Natural killer cell (primary cell): ENCODE measurements around the gene SLC25A24. TPM values are rescaled to one million over a fixed set of nuclear protein-coding genes. Genes with fewer than 3 reads are reported as not detected.
"Not testable (repeated sequence)": the region's sequence is repeated elsewhere in the genome, so short reads cannot be mapped to it uniquely, and the experiment has no call there.

Source experiments
- ATAC-seq, 3 donors: fragments of 150-1000 bp in 2 of 3; fragments of 200-7000 bp in 1 of 3; cut with Tn5 transposase; 1 replicate in 1 of 3; 2 replicates in 2 of 3; pipeline ENCODE4 v1.10.0; 2021; ENCODE audit warnings: mild to moderate bottlenecking in 2 of 3, moderate library complexity in 2 of 3
- DNase-seq, 2 donors: peaks; one replicate each; pipeline versions ENCODE4 v3.0.0 to v3.0.0-alpha.2; 2013 to 2021; ENCODE audit warnings: mixed read lengths in 1 of 2
- H3K27ac ChIP-seq: one replicate; pipeline ENCODE4 v1.5.1; 2013; ENCODE audit warnings: mild to moderate bottlenecking, low read length
- H3K27me3 ChIP-seq: one replicate; pipeline ENCODE4 v1.6.1; 2013; ENCODE audit warnings: low read length; ENCODE audit not compliant: control insufficient read depth, insufficient read depth
- H3K36me3 ChIP-seq: one replicate; pipeline ENCODE4 v1.6.1; 2013; ENCODE audit warnings: low read length; ENCODE audit not compliant: control insufficient read depth, insufficient read depth
- H3K4me1 ChIP-seq: one replicate; pipeline ENCODE4 v1.6.1; 2013; ENCODE audit warnings: low read length; ENCODE audit not compliant: control insufficient read depth, insufficient read depth
- H3K4me3 ChIP-seq: one replicate; pipeline ENCODE4 v1.5.1; 2013; ENCODE audit warnings: low read length
- H3K9me3 ChIP-seq: one replicate; pipeline ENCODE4 v1.6.1; 2013; ENCODE audit warnings: low read length; ENCODE audit not compliant: control insufficient read depth, insufficient read depth
- H3K27ac Mint-ChIP-seq, 2 donors: one replicate each; pipeline ENCODE4 v1.8.0; 2022; ENCODE audit warnings: mild to moderate bottlenecking in 2 of 2, mixed read lengths in 2 of 2, moderate library complexity in 1 of 2
- H3K27me3 Mint-ChIP-seq, 2 donors: one replicate each; pipeline ENCODE4 v1.8.0; 2022; ENCODE audit warnings: low read depth in 2 of 2, mixed read lengths in 2 of 2
- H3K36me3 Mint-ChIP-seq: one replicate; pipeline ENCODE4 v1.8.0; 2022; ENCODE audit warnings: mixed read lengths
- H3K4me1 Mint-ChIP-seq, 2 donors: one replicate each; pipeline ENCODE4 v1.8.0; 2022; ENCODE audit warnings: mixed read lengths in 2 of 2
- H3K4me3 Mint-ChIP-seq: one replicate; pipeline ENCODE4 v1.8.0; 2022; ENCODE audit warnings: mild to moderate bottlenecking, moderate library complexity, mixed read lengths
- H3K9me3 Mint-ChIP-seq, 2 donors: one replicate each; pipeline ENCODE4 v1.8.0; 2022; ENCODE audit warnings: mixed read lengths in 2 of 2
- WGBS: methylation state at CpG from one replicate; pipeline ENCODE4 v1.1.7; 2013; ENCODE audit warnings: missing lambda C conversion rate; ENCODE audit not compliant: insufficient coverage; 5-methylcytosine and 5-hydroxymethylcytosine counted together
- intact Hi-C: fragments of 100-400 bp; cut with micrococcal nuclease; formaldehyde crosslinking; loops from one replicate; pipeline ENCODE4 v1.14.2; 2022
- total RNA-seq, 4 donors: library from RNA; stranded (reverse); fragments of 120-200 nt in 1 of 4; gene quantifications; one replicate each; pipeline versions ENCODE4 v1.2.3 to v1.2.4, GENCODE V29; 2013 to 2022
- TF ChIP-seq, protein P1 (sequence below): fragments of 200-600 bp; IDR thresholded peaks from one replicate; pipeline ENCODE4 v1.8.0; 2022; ENCODE audit warnings: antibody characterized with exemption

Gene SLC25A24
- total RNA-seq, 3 donors from 2014 or later (not counting 1 experiment from before 2014, with no cell fraction given): 7.6 to 11.5 (median 11.3) TPM

DNA sequence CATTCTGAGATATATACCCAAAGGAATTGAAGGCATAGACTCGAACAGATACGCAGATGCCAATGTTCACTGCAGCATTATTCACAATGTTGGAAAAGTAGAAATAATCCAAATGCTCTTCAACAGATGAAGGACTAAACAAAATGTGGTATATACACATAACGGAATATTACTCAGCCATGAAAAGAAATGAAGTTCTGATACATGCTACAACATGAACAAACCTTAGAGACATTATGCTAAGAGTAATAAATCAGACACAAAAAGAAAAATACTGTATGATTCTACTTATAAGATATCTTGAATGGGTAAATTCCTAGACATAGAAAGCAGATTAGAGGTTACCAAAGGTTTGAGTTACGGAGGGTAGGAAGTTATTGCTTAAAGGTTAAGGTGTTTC lies 57.9 kb downstream of the SLC25A24 start:
- TF ChIP-seq, protein P1, sequence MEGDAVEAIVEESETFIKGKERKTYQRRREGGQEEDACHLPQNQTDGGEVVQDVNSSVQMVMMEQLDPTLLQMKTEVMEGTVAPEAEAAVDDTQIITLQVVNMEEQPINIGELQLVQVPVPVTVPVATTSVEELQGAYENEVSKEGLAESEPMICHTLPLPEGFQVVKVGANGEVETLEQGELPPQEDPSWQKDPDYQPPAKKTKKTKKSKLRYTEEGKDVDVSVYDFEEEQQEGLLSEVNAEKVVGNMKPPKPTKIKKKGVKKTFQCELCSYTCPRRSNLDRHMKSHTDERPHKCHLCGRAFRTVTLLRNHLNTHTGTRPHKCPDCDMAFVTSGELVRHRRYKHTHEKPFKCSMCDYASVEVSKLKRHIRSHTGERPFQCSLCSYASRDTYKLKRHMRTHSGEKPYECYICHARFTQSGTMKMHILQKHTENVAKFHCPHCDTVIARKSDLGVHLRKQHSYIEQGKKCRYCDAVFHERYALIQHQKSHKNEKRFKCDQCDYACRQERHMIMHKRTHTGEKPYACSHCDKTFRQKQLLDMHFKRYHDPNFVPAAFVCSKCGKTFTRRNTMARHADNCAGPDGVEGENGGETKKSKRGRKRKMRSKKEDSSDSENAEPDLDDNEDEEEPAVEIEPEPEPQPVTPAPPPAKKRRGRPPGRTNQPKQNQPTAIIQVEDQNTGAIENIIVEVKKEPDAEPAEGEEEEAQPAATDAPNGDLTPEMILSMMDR: no peak

DNA sequence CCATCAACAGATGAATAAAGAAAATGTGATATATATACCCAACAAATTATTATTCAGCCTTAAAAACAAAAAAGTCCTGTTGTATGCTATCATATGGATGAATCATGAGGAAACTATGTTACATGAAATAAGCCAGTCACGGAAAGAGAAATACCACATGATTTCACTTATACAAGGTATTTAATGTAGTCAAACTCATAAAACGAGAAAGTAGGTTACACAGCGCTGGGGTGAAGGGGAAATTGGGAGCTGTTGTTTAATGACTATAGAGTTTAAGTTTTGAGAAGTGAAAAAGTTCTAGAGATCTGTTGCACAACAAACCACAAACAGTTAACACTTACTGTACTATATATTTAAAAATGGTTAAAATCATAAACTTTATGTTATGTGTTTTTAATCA lies 58.5 kb downstream of the SLC25A24 start:
- H3K36me3 Mint-ChIP-seq: peaks cover 26% of the 10 kb centered on the region
- ATAC-seq: no peak

More for the DNA sequence above, 57.9 kb downstream of the SLC25A24 start:
- Mint-ChIP-seq H3K4me1 (no peaks in the 10 kb centered on the region), H3K27me3 (no peaks in the 10 kb centered on the region), H3K9me3 (no peaks in the 10 kb centered on the region), H3K36me3 (peaks cover 33% of the 10 kb centered on the region), H3K4me3 (no peak overlapping the region), H3K27ac (no peak overlapping the region)
- DNase-seq (no peak), ATAC-seq (no peak)
- WGBS: 100% methylated on average over 3 of the region's 4 CpGs
- Histone ChIP-seq H3K36me3 (peaks cover 5% of the 10 kb centered on the region), H3K27me3 (no peaks in the 10 kb centered on the region), H3K9me3 (no peaks in the 10 kb centered on the region), H3K27ac (no peak overlapping the region), H3K4me1 (no peaks in the 10 kb centered on the region), H3K4me3 (no peak overlapping the region)
- intact Hi-C loops: no loop called here

DNA sequence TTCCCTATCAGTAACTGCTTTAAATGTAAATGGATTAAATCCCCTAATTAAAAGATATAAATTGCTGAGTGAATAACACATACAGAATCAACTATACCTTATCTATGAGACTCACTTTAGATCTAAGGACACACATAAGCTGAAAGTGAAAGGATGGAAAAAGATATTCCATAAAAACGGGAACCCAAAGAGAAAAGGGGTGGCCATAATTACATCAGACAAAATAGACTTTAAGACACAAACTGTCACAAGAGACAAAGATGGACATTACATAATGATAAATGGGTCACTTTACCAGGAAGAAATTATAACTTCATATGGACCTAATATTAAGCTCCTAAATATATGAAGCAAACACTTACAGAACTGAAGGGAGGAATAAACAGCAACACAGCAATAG lies 59.2 kb downstream of the SLC25A24 start:
- Histone ChIP-seq H3K27ac (no peak overlapping the region), H3K4me3 (no peak overlapping the region), H3K9me3 (no peaks in the 10 kb centered on the region), H3K36me3 (peaks cover 8% of the 10 kb centered on the region), H3K4me1 (no peaks in the 10 kb centered on the region), H3K27me3 (no peaks in the 10 kb centered on the region)
- Mint-ChIP-seq H3K4me1 (no peaks in the 10 kb centered on the region), H3K9me3 (no peaks in the 10 kb centered on the region), H3K27me3 (no peaks in the 10 kb centered on the region), H3K36me3 (peaks cover 19% of the 10 kb centered on the region), H3K4me3 (no peak overlapping the region), H3K27ac (no peak overlapping the region)
- intact Hi-C loops: no loop called here
- ATAC-seq: no peak
- WGBS: no CpG with 5 or more reads among the region's 1 CpG
- DNase-seq: no peak
- TF ChIP-seq, protein P1: no peak

More for the DNA sequence above, 58.5 kb downstream of the SLC25A24 start:
- Histone ChIP-seq H3K27ac (no peak overlapping the region), H3K9me3 (no peaks in the 10 kb centered on the region), H3K27me3 (no peaks in the 10 kb centered on the region), H3K4me3 (no peak overlapping the region), H3K4me1 (no peaks in the 10 kb centered on the region), H3K36me3 (peaks cover 5% of the 10 kb centered on the region)
- Mint-ChIP-seq H3K4me3 (no peak overlapping the region), H3K4me1 (no peaks in the 10 kb centered on the region), H3K27ac (no peak overlapping the region), H3K9me3 (no peaks in the 10 kb centered on the region), H3K27me3 (no peaks in the 10 kb centered on the region)
- no peak for DNase-seq
- no CpG with 5 or more reads among the region's 3 CpGs for WGBS
- TF ChIP-seq, protein P1: no peak
- intact Hi-C loops: no loop called here

DNA sequence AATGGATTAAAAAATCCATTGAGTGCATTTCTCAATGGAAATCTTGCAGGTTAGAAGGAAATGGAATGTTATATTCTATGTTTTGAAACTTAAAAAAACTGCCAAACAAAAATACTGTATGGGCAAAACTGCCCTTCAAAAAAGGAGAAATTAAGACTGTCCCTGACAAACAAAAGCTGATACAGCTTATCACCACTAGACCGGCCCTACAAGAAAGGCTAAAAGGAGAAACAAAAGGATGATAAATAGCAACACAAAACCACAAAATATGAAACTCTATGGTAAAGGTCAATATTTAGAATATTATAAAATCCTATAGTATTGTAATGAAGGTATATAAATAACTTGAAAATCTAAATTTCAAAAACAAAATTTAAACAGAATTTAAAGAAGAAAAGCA lies 60.0 kb downstream of the SLC25A24 start:
- Mint-ChIP-seq H3K4me1 (no peaks in the 10 kb centered on the region), H3K9me3 (no peaks in the 10 kb centered on the region), H3K4me3 (no peak overlapping the region), H3K27me3 (no peaks in the 10 kb centered on the region), H3K27ac (no peak overlapping the region), H3K36me3 (peaks cover 12% of the 10 kb centered on the region)
- no peak overlapping the region for H3K27ac ChIP-seq
- ATAC-seq: no peak
- intact Hi-C loops: no loop called here
- H3K4me1 ChIP-seq: no peaks in the 10 kb centered on the region
- H3K4me3 ChIP-seq: no peak overlapping the region
- no CpG with 5 or more reads among the region's 1 CpG for WGBS
- H3K9me3 ChIP-seq: no peaks in the 10 kb centered on the region
- TF ChIP-seq, protein P1: no peak
- no peaks in the 10 kb centered on the region for H3K27me3 ChIP-seq
- DNase-seq: no peak
- H3K36me3 ChIP-seq: peaks cover 8% of the 10 kb centered on the region

DNA sequence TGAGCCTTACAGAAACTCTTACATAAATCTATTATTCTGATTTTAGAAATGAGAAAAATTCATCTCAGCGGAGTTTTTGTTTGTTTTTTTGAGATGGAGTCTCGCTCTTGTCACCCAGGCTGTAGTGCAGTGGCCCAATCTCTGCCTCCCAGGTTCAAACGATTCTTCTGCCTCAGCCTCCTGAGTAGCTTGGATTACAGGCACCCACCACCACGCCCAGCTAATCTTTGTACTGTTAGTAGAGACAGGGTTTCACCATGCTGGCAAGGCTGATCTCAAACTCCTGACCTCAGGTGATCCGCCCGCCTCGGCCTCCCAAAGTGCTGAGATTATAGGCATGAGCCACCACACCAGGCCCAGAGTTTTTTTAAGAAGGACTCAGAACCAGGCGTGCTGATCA lies 60.6 kb downstream of the SLC25A24 start:
- H3K36me3 ChIP-seq, intact Hi-C loops, H3K9me3 ChIP-seq, DNase-seq, H3K27ac ChIP-seq, H3K9me3 Mint-ChIP-seq, H3K4me1 Mint-ChIP-seq, H3K4me3 ChIP-seq, H3K4me1 ChIP-seq, H3K27me3 Mint-ChIP-seq, ATAC-seq, H3K4me3 Mint-ChIP-seq, H3K27me3 ChIP-seq, H3K27ac Mint-ChIP-seq: not testable (repeated sequence)
- peaks cover 12% of the 10 kb centered on the region for H3K36me3 Mint-ChIP-seq
- WGBS: 97% methylated on average over 7 of the region's 8 CpGs
